PFSK-1 (cell line): ENCODE results near the gene NAV3.

Source experiments
- REST ChIP-seq, 2 experiments: IDR thresholded peaks; 2 replicates each; pipeline versions ENCODE4 v1.6.1 to v1.8.0; 2011 to 2012; ENCODE audit warnings: low read depth in 2 of 2, low read length in 2 of 2, control low read depth in 1 of 2, inconsistent platforms in 1 of 2, mild to moderate bottlenecking in 1 of 2, moderate library complexity in 1 of 2; ENCODE audit not compliant: insufficient read depth in 1 of 2
- SIN3A ChIP-seq: IDR thresholded peaks from 2 replicates; pipeline ENCODE4 v1.6.1; 2012; ENCODE audit warnings: mild to moderate bottlenecking, low read length, moderate library complexity, borderline replicate concordance; ENCODE audit not compliant: insufficient read depth
- TAF1 ChIP-seq: IDR thresholded peaks from 2 replicates; pipeline ENCODE4 v1.6.1; 2012; ENCODE audit warnings: low read length, control low read depth, borderline replicate concordance; ENCODE audit not compliant: insufficient read depth

GRCh38 chr12:78185109-78185508, 354.4 kb downstream of the NAV3 start:
- no peak for TF ChIP-seq TAF1
- TF ChIP-seq REST (IDR thresholded peaks at IDR 0.05; ENCODE audit: insufficient read depth in 1 of 2, low read depth in 2 of 2, low read length in 2 of 2) = no peak
- TF ChIP-seq SIN3A = no peak
